ENCODE measurements around the gene SRGN. TPM values are rescaled to one million over a fixed set of nuclear protein-coding genes. Genes with fewer than 3 reads are reported as not detected.
A peak's percentile ranks its signal among the peaks of the same experiment; 100 is the strongest.

The SRGN gene
- total and polyA plus RNA-seq, 10 of the 15 experiments (the other 5 are each of a cell fraction or from before 2014, with no cell fraction given): 382 to 2,414 (median 885) TPM

DNA sequence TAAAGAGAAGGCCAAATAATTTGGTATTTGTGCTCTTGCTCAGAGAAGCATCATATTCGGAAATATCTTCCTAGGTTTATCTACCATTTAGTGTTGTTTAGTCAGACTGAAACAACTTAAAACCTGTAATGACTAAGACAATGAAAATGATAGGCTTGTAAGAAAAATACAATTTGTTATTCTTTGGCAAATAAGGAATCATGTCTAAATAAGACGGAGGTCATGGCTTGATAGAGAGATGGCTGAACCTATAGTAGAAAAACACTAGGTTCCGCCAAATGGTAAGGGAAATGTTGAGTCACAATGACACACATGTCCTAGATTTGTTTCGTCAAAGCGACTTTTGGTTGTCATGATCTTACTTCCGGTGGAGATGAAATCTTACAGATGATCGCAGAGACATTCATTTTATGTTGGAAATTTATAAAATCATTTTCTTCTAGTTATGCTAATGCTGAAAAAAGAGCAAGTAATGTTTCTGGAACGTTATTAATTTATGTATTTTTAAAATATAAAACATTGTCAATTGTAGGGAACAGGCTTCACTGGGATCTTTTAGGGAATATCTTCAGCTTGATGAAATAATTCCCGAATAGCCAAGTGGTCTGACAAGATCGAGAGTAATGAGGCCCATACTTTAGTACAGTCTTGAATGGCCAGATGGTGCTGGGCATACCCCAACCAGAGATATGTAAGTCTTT, 1.0 kb downstream of the SRGN start (continued):
- TF ChIP-seq, protein P1, sequence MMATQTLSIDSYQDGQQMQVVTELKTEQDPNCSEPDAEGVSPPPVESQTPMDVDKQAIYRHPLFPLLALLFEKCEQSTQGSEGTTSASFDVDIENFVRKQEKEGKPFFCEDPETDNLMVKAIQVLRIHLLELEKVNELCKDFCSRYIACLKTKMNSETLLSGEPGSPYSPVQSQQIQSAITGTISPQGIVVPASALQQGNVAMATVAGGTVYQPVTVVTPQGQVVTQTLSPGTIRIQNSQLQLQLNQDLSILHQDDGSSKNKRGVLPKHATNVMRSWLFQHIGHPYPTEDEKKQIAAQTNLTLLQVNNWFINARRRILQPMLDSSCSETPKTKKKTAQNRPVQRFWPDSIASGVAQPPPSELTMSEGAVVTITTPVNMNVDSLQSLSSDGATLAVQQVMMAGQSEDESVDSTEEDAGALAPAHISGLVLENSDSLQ (IDR thresholded peaks at IDR 0.05): peak; percentile 75
- TF ChIP-seq RB1 (IDR thresholded peaks at IDR 0.05; ENCODE audit: borderline replicate concordance) (peak; percentile 16; the same call in 1 of the 2 replicates), MYC (IDR thresholded peaks at IDR 0.05; ENCODE audit: insufficient read depth, insufficient read length, insufficient replicate concordance, low read length, severe bottlenecking) (no peak), KAT2A (conservative IDR thresholded peaks at IDR 0.05; ENCODE audit: control insufficient read depth, low read depth, low read length) (no peak)
- TF ChIP-seq, protein P2, sequence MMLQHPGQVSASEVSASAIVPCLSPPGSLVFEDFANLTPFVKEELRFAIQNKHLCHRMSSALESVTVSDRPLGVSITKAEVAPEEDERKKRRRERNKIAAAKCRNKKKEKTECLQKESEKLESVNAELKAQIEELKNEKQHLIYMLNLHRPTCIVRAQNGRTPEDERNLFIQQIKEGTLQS (IDR thresholded peaks at IDR 0.05; ENCODE audit: borderline replicate concordance, extremely low read depth, low read depth, low read length): no peak

DNA sequence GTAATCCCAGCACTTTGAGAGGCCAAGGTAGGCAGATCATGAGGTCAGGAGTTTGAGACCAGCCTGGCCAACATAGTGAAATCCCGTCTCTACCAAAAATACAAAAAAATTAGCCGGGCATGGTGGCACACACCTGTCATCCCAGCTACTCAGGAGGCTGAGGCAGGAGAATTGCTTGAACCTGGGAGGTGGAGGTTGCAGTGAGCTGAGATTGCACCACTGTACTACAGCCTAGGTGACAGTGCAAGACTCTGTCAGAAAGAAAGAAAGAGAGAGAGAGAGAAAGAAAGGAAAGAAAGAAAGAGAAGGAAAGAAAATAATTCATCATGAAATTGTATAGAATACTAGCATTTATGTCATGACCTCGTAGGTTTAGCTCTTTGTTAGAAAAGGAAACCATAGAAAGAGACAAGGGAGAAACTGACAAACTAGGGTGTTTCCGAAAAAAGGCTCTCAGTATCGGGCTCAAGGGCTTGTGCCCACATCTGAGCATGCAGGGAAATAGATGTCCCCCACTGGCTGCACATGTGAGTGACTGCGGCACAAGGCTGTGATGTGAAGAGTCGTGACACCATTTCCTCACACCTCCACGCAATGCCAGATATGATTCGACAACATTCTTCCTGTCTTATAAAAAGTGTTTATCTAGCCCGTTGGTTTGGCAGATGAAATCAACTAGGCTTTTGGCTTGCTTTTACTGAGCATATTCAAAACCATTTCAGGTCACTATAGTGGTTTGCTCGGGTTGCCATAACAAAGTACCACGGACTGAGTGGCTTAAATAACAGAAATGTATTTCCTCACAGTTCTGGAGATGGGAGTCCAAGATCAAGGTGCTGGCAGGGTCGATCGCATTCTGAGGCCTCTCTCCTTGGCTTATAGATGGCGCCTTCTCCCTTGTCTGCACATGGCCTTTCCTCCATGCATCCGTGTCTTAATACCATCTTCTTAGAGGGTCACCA, 2.0 kb downstream of the SRGN start:
- ATAC-seq: peak; percentile 48
- Histone ChIP-seq H3K27ac (ENCODE audit: control insufficient read depth, insufficient read depth) (peak overlapping the region; percentile 97), H3K4me1 (ENCODE audit: control insufficient read depth, insufficient read depth, low read length) (peaks cover 18% of the 10 kb centered on the region), H3K27me3 (replicated peaks in 1 of 2; ENCODE audit: control insufficient read depth in 2 of 2, insufficient read depth in 2 of 2, low read length in 1 of 2) (no peaks in the 10 kb centered on the region), H3K4me2 (ENCODE audit: control insufficient read depth, insufficient read depth) (peak overlapping the region; percentile 90), H3K9ac (ENCODE audit: control insufficient read depth, insufficient read depth, low read length) (peak overlapping the region; percentile 96), H3K4me3 (peak overlapping the region; percentile 73), H2AFZ (ENCODE audit: control insufficient read depth, low read depth, low read length) (no peak overlapping the region), H3K9me3 (replicated peaks; ENCODE audit: control insufficient read depth, insufficient read depth, low read length) (no peaks in the 10 kb centered on the region), H3K79me2 (ENCODE audit: control insufficient read depth, insufficient read depth, low read length) (peaks cover 72% of the 10 kb centered on the region), H4K20me1 (ENCODE audit: control insufficient read depth, insufficient read depth) (0 out of 2 replicates have a peak, but pooled peaks cover 2% of the 10 kb centered on the region), H3K36me3 (ENCODE audit: control insufficient read depth in 2 of 2, insufficient read depth in 2 of 2, low read length in 1 of 2) (0 out of 4 replicates have a peak, but pooled peaks cover 0 to 4% of the 10 kb centered on the region in 2 experiments)
- in situ Hi-C loops (cut with MboI) (loop anchor here (10.0 kb wide), 1 partner anchor 85 kb away; no protein-coding TSS in a partner anchor), intact Hi-C loops (cut with micrococcal nuclease; ENCODE audit: unreplicated experiment) (loop anchor here (1.0 kb wide), 1 partner anchor 39 kb away; no protein-coding TSS in a partner anchor)
- CTCF ChIA-PET: interaction anchor here (0.8 to 11.1 kb wide), 6 partner anchors 25 to 82 kb away, joined by 3 to 272 read pairs (median 40); no protein-coding TSS in a partner anchor
- POLR2A ChIA-PET: interaction anchor here (0.5 to 13.2 kb wide), 7 partner anchors 21 to 84 kb away, joined by 3 to 312 read pairs (median 7); no protein-coding TSS in a partner anchor
- SMC1A ChIA-PET (ENCODE audit: uncharacterized antibody, unreplicated experiment): interaction anchor here (1.2 to 16.6 kb wide), 5 partner anchors 25 to 133 kb away, joined by 3 to 355 read pairs (median 99); no protein-coding TSS in a partner anchor
- DNase-seq (ENCODE audit: low read depth, low spot score): peak; percentile 65
- 4% methylated on average over 16 of the region's 16 CpGs for WGBS (ENCODE audit: insufficient coverage, insufficient replicate concordance, low lambda C conversion rate, missing lambda C conversion rate)
- RAD21 ChIA-PET (ENCODE audit: unreplicated experiment): interaction anchor here (2.3 to 18.9 kb wide), 3 partner anchors 35 to 82 kb away, joined by 5 to 544 read pairs (median 252); no protein-coding TSS in a partner anchor
- BruUV-seq (replicated peaks): no TSS peak
- no peak for FAIRE-seq
- TF ChIP-seq WRNIP1 (IDR thresholded peaks at IDR 0.05; ENCODE audit: borderline replicate concordance, low read depth, low read length) (0 out of 2 replicates have a peak, but pooled peaks have one; percentile 41), YBX1 (IDR thresholded peaks at IDR 0.05) (no peak), CREM (IDR thresholded peaks at IDR 0.05; ENCODE audit: low read depth) (peak; percentile 87), ZBED1 (IDR thresholded peaks at IDR 0.05; ENCODE audit: borderline replicate concordance) (peak; percentile 76), IRF4 (IDR thresholded peaks at IDR 0.05; ENCODE audit: low read depth, low read length) (0 out of 2 replicates have a peak, but pooled peaks have one; percentile 26), POLR2AphosphoS2 (IDR thresholded peaks at IDR 0.05; ENCODE audit: low read depth, low read length) (peak; percentile 77; the same call in 1 of the 2 replicates), SPI1 (IDR thresholded peaks at IDR 0.05; ENCODE audit: borderline replicate concordance, insufficient read depth, low read depth, low read length) (no peak)
- TF ChIP-seq, protein P3, sequence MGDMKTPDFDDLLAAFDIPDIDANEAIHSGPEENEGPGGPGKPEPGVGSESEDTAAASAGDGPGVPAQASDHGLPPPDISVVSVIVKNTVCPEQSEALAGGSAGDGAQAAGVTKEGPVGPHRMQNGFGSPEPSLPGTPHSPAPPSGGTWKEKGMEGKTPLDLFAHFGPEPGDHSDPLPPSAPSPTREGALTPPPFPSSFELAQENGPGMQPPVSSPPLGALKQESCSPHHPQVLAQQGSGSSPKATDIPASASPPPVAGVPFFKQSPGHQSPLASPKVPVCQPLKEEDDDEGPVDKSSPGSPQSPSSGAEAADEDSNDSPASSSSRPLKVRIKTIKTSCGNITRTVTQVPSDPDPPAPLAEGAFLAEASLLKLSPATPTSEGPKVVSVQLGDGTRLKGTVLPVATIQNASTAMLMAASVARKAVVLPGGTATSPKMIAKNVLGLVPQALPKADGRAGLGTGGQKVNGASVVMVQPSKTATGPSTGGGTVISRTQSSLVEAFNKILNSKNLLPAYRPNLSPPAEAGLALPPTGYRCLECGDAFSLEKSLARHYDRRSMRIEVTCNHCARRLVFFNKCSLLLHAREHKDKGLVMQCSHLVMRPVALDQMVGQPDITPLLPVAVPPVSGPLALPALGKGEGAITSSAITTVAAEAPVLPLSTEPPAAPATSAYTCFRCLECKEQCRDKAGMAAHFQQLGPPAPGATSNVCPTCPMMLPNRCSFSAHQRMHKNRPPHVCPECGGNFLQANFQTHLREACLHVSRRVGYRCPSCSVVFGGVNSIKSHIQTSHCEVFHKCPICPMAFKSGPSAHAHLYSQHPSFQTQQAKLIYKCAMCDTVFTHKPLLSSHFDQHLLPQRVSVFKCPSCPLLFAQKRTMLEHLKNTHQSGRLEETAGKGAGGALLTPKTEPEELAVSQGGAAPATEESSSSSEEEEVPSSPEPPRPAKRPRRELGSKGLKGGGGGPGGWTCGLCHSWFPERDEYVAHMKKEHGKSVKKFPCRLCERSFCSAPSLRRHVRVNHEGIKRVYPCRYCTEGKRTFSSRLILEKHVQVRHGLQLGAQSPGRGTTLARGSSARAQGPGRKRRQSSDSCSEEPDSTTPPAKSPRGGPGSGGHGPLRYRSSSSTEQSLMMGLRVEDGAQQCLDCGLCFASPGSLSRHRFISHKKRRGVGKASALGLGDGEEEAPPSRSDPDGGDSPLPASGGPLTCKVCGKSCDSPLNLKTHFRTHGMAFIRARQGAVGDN (IDR thresholded peaks at IDR 0.05): peak; percentile 57; the same call in 1 of the 2 replicates

Measured in GM12878 (cell line).